Hepatocyte (in vitro differentiated cells): ENCODE measurements around the gene DDX41.

Source experiments
- EZH2 ChIP-seq: fragments of 200-600 bp; sonication (generic); IDR thresholded peaks from 2 replicates; pipeline ENCODE4 v1.6.1; 2016; ENCODE audit warnings: antibody characterized with exemption, mild to moderate bottlenecking, borderline replicate concordance
- EZH2phosphoT487 ChIP-seq: fragments of 200-600 bp; sonication (generic); IDR thresholded peaks from one replicate; pipeline ENCODE4 v1.6.1; 2018; ENCODE audit warnings: antibody characterized with exemption, mild to moderate bottlenecking, low read depth, moderate library complexity; ENCODE audit not compliant: unreplicated experiment, severe bottlenecking
- TF ChIP-seq, protein P1 (sequence below): fragments of 200-600 bp; sonication (generic); IDR thresholded peaks from 2 replicates; pipeline ENCODE4 v1.5.1; 2016; ENCODE audit warnings: antibody characterized with exemption, mild to moderate bottlenecking; ENCODE audit not compliant: poor library complexity

DNA sequence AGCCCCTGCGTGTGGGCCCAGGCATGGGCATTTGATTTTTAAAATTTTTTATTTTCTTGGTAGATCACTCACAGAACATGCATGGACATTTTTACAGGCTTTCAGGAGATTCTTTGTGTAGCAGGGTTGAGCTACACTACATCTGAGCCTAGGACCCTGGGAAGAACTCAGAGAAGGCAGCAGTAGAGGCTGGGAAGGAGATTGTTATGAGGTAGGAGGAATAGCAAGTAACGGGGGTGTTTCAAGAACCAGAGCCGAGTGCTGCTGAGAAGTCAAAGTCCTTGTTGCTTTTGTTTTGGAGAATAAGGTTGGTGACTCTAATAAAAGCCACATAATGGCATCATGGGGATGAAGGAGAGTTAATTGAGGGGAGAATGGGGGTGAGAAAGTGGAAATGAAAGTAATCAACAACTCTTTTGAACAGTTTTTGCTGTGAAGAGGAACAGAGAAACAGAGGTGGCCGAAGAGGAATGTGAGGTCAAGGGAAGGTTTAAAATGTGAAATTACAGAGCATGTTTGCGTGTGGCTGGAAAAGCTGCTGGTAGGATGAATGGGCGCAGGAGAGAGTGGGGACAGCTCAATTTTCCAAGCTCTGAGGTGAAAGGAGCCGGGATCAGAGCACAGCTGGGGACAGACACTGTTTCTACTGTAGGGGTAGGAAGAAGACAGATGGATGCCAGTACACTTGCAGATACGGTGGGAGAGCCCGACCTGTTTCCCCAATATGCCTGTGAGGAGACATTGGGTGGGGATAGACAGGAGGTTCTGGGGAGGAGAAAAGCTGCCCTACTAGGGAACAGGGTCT, 14.7 kb downstream of the DDX41 start:
- TF ChIP-seq, protein P1, sequence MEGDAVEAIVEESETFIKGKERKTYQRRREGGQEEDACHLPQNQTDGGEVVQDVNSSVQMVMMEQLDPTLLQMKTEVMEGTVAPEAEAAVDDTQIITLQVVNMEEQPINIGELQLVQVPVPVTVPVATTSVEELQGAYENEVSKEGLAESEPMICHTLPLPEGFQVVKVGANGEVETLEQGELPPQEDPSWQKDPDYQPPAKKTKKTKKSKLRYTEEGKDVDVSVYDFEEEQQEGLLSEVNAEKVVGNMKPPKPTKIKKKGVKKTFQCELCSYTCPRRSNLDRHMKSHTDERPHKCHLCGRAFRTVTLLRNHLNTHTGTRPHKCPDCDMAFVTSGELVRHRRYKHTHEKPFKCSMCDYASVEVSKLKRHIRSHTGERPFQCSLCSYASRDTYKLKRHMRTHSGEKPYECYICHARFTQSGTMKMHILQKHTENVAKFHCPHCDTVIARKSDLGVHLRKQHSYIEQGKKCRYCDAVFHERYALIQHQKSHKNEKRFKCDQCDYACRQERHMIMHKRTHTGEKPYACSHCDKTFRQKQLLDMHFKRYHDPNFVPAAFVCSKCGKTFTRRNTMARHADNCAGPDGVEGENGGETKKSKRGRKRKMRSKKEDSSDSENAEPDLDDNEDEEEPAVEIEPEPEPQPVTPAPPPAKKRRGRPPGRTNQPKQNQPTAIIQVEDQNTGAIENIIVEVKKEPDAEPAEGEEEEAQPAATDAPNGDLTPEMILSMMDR: no peak
- no peak for TF ChIP-seq EZH2
- TF ChIP-seq EZH2phosphoT487: no peak
